Measurements from ENCODE around the gene DR1. TPM values are rescaled to one million over a fixed set of nuclear protein-coding genes. Genes with fewer than 3 reads are reported as not detected.

The DR1 gene
- total RNA-seq, 1 experiment from 2014 or later = 77.2 TPM

GRCh38 chr1:93338387-93339146 lies 7.1 kb upstream of the DR1 start:
- no peak overlapping the region for H3K27ac ChIP-seq (ENCODE audit: low read depth, low read length, poor library complexity, severe bottlenecking)
- no TSS peak for BruUV-seq (replicated peaks)
- no peaks in the 10 kb centered on the region for H3K27me3 ChIP-seq (replicated peaks; ENCODE audit: insufficient read depth, low read depth, low read length, poor library complexity)
- H3K9me3 ChIP-seq (ENCODE audit: low read depth, low read length, poor library complexity, severe bottlenecking) = no peaks in the 10 kb centered on the region
- no peak overlapping the region for H3K4me3 ChIP-seq (ENCODE audit: low read depth, low read length, poor library complexity, severe bottlenecking)
- intact Hi-C loops (cut with micrococcal nuclease; ENCODE audit: unreplicated experiment) = no loop called here
- ChIA-PET POLR2A (ENCODE audit: low non-redundant PET) (no interaction called here), CTCF (no interaction called here)
- H3K36me3 ChIP-seq (ENCODE audit: insufficient read depth, low read length, poor library complexity, severe bottlenecking) = no peaks in the 10 kb centered on the region
- no peak for TF ChIP-seq EZH2 (IDR thresholded peaks at IDR 0.05; ENCODE audit: borderline replicate concordance, low read depth, low read length, poor library complexity, severe bottlenecking)
- TF ChIP-seq CTCF (conservative IDR thresholded peaks at IDR 0.05; ENCODE audit: low read depth, low read length) = no peak
- no peak for DNase-seq (ENCODE audit: low spot score)
- peaks cover 6% of the 10 kb centered on the region for H3K4me1 ChIP-seq (ENCODE audit: insufficient read depth, low read length, poor library complexity, severe bottlenecking)

GRCh38 chr1:93339171-93339697 lies 6.5 kb upstream of the DR1 start:
- no TSS peak for BruUV-seq (replicated peaks)
- intact Hi-C loops (cut with micrococcal nuclease; ENCODE audit: unreplicated experiment) = no loop called here

GRCh38 chr1:93340090-93340489 lies 5.6 kb upstream of the DR1 start:
- TF ChIP-seq EZH2 (IDR thresholded peaks at IDR 0.05; ENCODE audit: borderline replicate concordance, low read depth, low read length, poor library complexity, severe bottlenecking) (no peak), CTCF (conservative IDR thresholded peaks at IDR 0.05; ENCODE audit: low read depth, low read length) (no peak)
- Histone ChIP-seq H3K27ac (ENCODE audit: low read depth, low read length, poor library complexity, severe bottlenecking) (no peak overlapping the region), H3K4me1 (ENCODE audit: insufficient read depth, low read length, poor library complexity, severe bottlenecking) (peaks cover 6% of the 10 kb centered on the region), H3K36me3 (ENCODE audit: insufficient read depth, low read length, poor library complexity, severe bottlenecking) (no peaks in the 10 kb centered on the region), H3K9me3 (ENCODE audit: low read depth, low read length, poor library complexity, severe bottlenecking) (no peaks in the 10 kb centered on the region), H3K27me3 (replicated peaks; ENCODE audit: insufficient read depth, low read depth, low read length, poor library complexity) (no peaks in the 10 kb centered on the region), H3K4me3 (ENCODE audit: low read depth, low read length, poor library complexity, severe bottlenecking) (no peak overlapping the region)
- DNase-seq (ENCODE audit: low spot score) = no peak
- intact Hi-C loops (cut with micrococcal nuclease; ENCODE audit: unreplicated experiment) = no loop called here
- ChIA-PET POLR2A (ENCODE audit: low non-redundant PET) (no interaction called here), CTCF (no interaction called here)
- no TSS peak for BruUV-seq (replicated peaks)

More at GRCh38 chr1:93339171-93339697, 6.5 kb upstream of the DR1 start:
- H3K4me3 ChIP-seq (ENCODE audit: low read depth, low read length, poor library complexity, severe bottlenecking) = no peak overlapping the region
- H3K9me3 ChIP-seq (ENCODE audit: low read depth, low read length, poor library complexity, severe bottlenecking) = no peaks in the 10 kb centered on the region
- TF ChIP-seq CTCF (conservative IDR thresholded peaks at IDR 0.05; ENCODE audit: low read depth, low read length) (no peak), EZH2 (IDR thresholded peaks at IDR 0.05; ENCODE audit: borderline replicate concordance, low read depth, low read length, poor library complexity, severe bottlenecking) (no peak)
- CTCF ChIA-PET = no interaction called here
- DNase-seq (ENCODE audit: low spot score) = no peak
- H3K36me3 ChIP-seq (ENCODE audit: insufficient read depth, low read length, poor library complexity, severe bottlenecking) = no peaks in the 10 kb centered on the region
- H3K27ac ChIP-seq (ENCODE audit: low read depth, low read length, poor library complexity, severe bottlenecking) = no peak overlapping the region
- peaks cover 6% of the 10 kb centered on the region for H3K4me1 ChIP-seq (ENCODE audit: insufficient read depth, low read length, poor library complexity, severe bottlenecking)
- no peaks in the 10 kb centered on the region for H3K27me3 ChIP-seq (replicated peaks; ENCODE audit: insufficient read depth, low read depth, low read length, poor library complexity)
- POLR2A ChIA-PET (ENCODE audit: low non-redundant PET) = no interaction called here

Data from A673 (cell line).